ENCODE measurements around the gene FXYD5.

Gene FXYD5

GRCh38 chr19:35120492-35120891 is 34.0 kb upstream of the FXYD5 start:
- Histone ChIP-seq H3K27me3 (ENCODE audit: insufficient read depth, low read length) (no peaks in the 10 kb centered on the region; the same call in 1 of the 2 replicates), H3K4me2 (ENCODE audit: low read length) (no peak overlapping the region), H3K9me2 (ENCODE audit: low read depth, low read length) (no peaks in the 10 kb centered on the region), H3K36me3 (ENCODE audit: insufficient read depth, low read length) (no peaks in the 10 kb centered on the region), H4K20me1 (ENCODE audit: insufficient read depth, low read length) (no peaks in the 10 kb centered on the region), H3K79me2 (ENCODE audit: insufficient read depth, low read length) (no peaks in the 10 kb centered on the region), H3K9me3 (ENCODE audit: low read length) (no peaks in the 10 kb centered on the region), H3K9ac (ENCODE audit: low read length) (no peak overlapping the region), H3K27ac (ENCODE audit: low read depth, low read length, poor library complexity, severe bottlenecking) (no peak overlapping the region), H3K4me1 (ENCODE audit: insufficient read depth, low read length, severe bottlenecking) (peaks cover 14% of the 10 kb centered on the region), H3F3A (ENCODE audit: insufficient read depth, low read length) (no peaks in the 10 kb centered on the region), H3K4me3 (ENCODE audit: low read depth, low read length, poor library complexity, severe bottlenecking) (no peak overlapping the region), H2AFZ (ENCODE audit: low read length) (no peak overlapping the region)
- TF ChIP-seq EZH2 (IDR thresholded peaks at IDR 0.05; ENCODE audit: borderline replicate concordance, low read length) (no peak), CTCF (IDR thresholded peaks at IDR 0.05; ENCODE audit: low read length) (no peak)

GRCh38 chr19:35120898-35121297 is 33.6 kb upstream of the FXYD5 start:
- H3K9me2 ChIP-seq (ENCODE audit: low read depth, low read length) = no peaks in the 10 kb centered on the region
- peaks cover 14% of the 10 kb centered on the region for H3K4me1 ChIP-seq (ENCODE audit: insufficient read depth, low read length, severe bottlenecking)
- no peaks in the 10 kb centered on the region for H3K36me3 ChIP-seq (ENCODE audit: insufficient read depth, low read length)
- no peak overlapping the region for H3K4me3 ChIP-seq (ENCODE audit: low read depth, low read length, poor library complexity, severe bottlenecking)
- no peak overlapping the region for H2AFZ ChIP-seq (ENCODE audit: low read length)
- H3F3A ChIP-seq (ENCODE audit: insufficient read depth, low read length) = no peaks in the 10 kb centered on the region
- H3K4me2 ChIP-seq (ENCODE audit: low read length) = no peak overlapping the region
- H3K27me3 ChIP-seq (ENCODE audit: insufficient read depth, low read length) = no peaks in the 10 kb centered on the region; the same call in 1 of the 2 replicates
- H3K79me2 ChIP-seq (ENCODE audit: insufficient read depth, low read length) = no peaks in the 10 kb centered on the region
- no peaks in the 10 kb centered on the region for H3K9me3 ChIP-seq (ENCODE audit: low read length)
- TF ChIP-seq EZH2 (IDR thresholded peaks at IDR 0.05; ENCODE audit: borderline replicate concordance, low read length) (no peak), CTCF (IDR thresholded peaks at IDR 0.05; ENCODE audit: low read length) (no peak)
- no peak overlapping the region for H3K9ac ChIP-seq (ENCODE audit: low read length)
- H3K27ac ChIP-seq (ENCODE audit: low read depth, low read length, poor library complexity, severe bottlenecking) = no peak overlapping the region
- no peaks in the 10 kb centered on the region for H4K20me1 ChIP-seq (ENCODE audit: insufficient read depth, low read length)

- no peaks in the 10 kb centered on the region for H3K36me3 ChIP-seq (ENCODE audit: insufficient read depth, low read length)
- TF ChIP-seq CTCF (IDR thresholded peaks at IDR 0.05; ENCODE audit: low read length) (no peak), EZH2 (IDR thresholded peaks at IDR 0.05; ENCODE audit: borderline replicate concordance, low read length) (no peak)
- no peak overlapping the region for H3K4me3 ChIP-seq (ENCODE audit: low read depth, low read length, poor library complexity, severe bottlenecking)
- H3K9me2 ChIP-seq (ENCODE audit: low read depth, low read length) = no peaks in the 10 kb centered on the region
- H3K9me3 ChIP-seq (ENCODE audit: low read length) = no peaks in the 10 kb centered on the region
- no peak overlapping the region for H3K9ac ChIP-seq (ENCODE audit: low read length)
- no peak overlapping the region for H3K27ac ChIP-seq (ENCODE audit: low read depth, low read length, poor library complexity, severe bottlenecking)
- H3F3A ChIP-seq (ENCODE audit: insufficient read depth, low read length) = no peaks in the 10 kb centered on the region
- no peaks in the 10 kb centered on the region; the same call in 1 of the 2 replicates for H3K27me3 ChIP-seq (ENCODE audit: insufficient read depth, low read length)
- peaks cover 14% of the 10 kb centered on the region for H3K4me1 ChIP-seq (ENCODE audit: insufficient read depth, low read length, severe bottlenecking)
- H3K4me2 ChIP-seq (ENCODE audit: low read length) = no peak overlapping the region
- H4K20me1 ChIP-seq (ENCODE audit: insufficient read depth, low read length) = no peaks in the 10 kb centered on the region
- no peaks in the 10 kb centered on the region for H3K79me2 ChIP-seq (ENCODE audit: insufficient read depth, low read length)
- no peak overlapping the region for H2AFZ ChIP-seq (ENCODE audit: low read length)
These were observed 31.6 kb upstream of the FXYD5 start for GRCh38 chr19:35122687-35123551.

Data from OCI-LY1 (cell line).